ENCODE measurements around the gene RPTOR.
"Not testable (repeated sequence)": the region's sequence is repeated elsewhere in the genome, so short reads cannot be mapped to it uniquely, and the experiment has no call there.

RPTOR gene

GRCh38 chr17:80743181-80743771, 198.6 kb downstream of the RPTOR start:
- DNase-seq (ENCODE audit: low spot score), result no peak

GRCh38 chr17:80743973-80744372, 199.3 kb downstream of the RPTOR start:
- DNase-seq (ENCODE audit: low spot score), result not testable (repeated sequence)

GRCh38 chr17:80744725-80745124, 200.1 kb downstream of the RPTOR start:
- not testable (repeated sequence) for DNase-seq (ENCODE audit: low spot score)

GRCh38 chr17:80745183-80745582, 200.5 kb downstream of the RPTOR start:
- no peak for DNase-seq (ENCODE audit: low spot score)

- DNase-seq (ENCODE audit: low spot score), result no peak
Measured at GRCh38 chr17:80746262-80746935, 201.8 kb downstream of the RPTOR start.

- DNase-seq (ENCODE audit: low spot score), result no peak
Measured at GRCh38 chr17:80747469-80747868, 202.8 kb downstream of the RPTOR start.

GRCh38 chr17:80749611-80750010, 205.0 kb downstream of the RPTOR start:
- DNase-seq (ENCODE audit: low spot score), result no peak

GRCh38 chr17:80750263-80750662, 205.6 kb downstream of the RPTOR start:
- DNase-seq (ENCODE audit: low spot score), result no peak

- peak; percentile 83 for DNase-seq (ENCODE audit: low spot score)
Measured at GRCh38 chr17:80751070-80751945, 206.7 kb downstream of the RPTOR start.

- peak; percentile 66 for DNase-seq (ENCODE audit: low spot score)
Measured at GRCh38 chr17:80751946-80752581, 207.4 kb downstream of the RPTOR start.

GRCh38 chr17:80753685-80754345, 209.2 kb downstream of the RPTOR start:
- no peak for DNase-seq (ENCODE audit: low spot score)

GRCh38 chr17:80754846-80755245, 210.2 kb downstream of the RPTOR start:
- DNase-seq (ENCODE audit: low spot score), result no peak

- DNase-seq (ENCODE audit: low spot score), result no peak
Measured at GRCh38 chr17:80755650-80756405, 211.2 kb downstream of the RPTOR start.

GRCh38 chr17:80758481-80759376, 214.1 kb downstream of the RPTOR start:
- no peak for DNase-seq (ENCODE audit: low spot score)

GRCh38 chr17:80759377-80759673, 214.7 kb downstream of the RPTOR start:
- no peak for DNase-seq (ENCODE audit: low spot score)

- DNase-seq (ENCODE audit: low spot score), result no peak
Measured at GRCh38 chr17:80760511-80760911, 215.9 kb downstream of the RPTOR start.

- DNase-seq (ENCODE audit: low spot score), result peak; percentile 74
Measured at GRCh38 chr17:80761110-80761871, 216.7 kb downstream of the RPTOR start.

GRCh38 chr17:80762076-80762475, 217.4 kb downstream of the RPTOR start:
- no peak for DNase-seq (ENCODE audit: low spot score)

- DNase-seq (ENCODE audit: low spot score), result no peak
Measured at GRCh38 chr17:80763293-80763867, 218.7 kb downstream of the RPTOR start.
